Stimulated activated CD4-positive, alpha-beta T cell treated with anti-CD3 and anti-CD28 coated beads, TNF-alpha, amount 100 ng/mL, for 4 hours (primary cell): Measurements from ENCODE around the gene ACSM6.

Experiments used
- DNase-seq, 3 experiments: peaks; one replicate each; pipeline ENCODE4 v3.0.0-alpha.2; 2020; ENCODE audit warnings: low read depth in 3 of 3

Gene ACSM6

DNA sequence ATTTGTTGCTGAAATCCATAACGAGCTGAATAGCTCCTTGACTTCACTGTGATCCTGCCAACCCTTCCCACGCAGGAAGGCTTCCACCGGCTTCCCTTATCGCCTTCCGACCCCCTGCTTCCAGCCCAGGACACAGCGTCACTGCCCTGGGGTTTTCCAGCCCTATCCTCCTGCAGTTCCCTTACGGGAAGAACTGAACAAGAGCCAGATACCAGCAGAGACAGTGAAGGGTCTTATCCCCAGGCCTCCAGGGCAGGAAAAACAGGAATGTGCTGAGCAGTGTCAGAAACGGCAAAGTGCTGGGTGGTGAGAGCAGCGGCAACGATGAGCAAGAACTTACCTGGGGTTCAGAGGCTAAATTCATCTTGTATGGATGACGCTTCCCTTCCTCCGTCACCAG is 74.4 kb downstream of the ACSM6 start:
- no peak for DNase-seq

- no peak for DNase-seq
Measured at GRCh38 chr10:95273393-95274312, 79.6 kb downstream of the ACSM6 start.

DNA sequence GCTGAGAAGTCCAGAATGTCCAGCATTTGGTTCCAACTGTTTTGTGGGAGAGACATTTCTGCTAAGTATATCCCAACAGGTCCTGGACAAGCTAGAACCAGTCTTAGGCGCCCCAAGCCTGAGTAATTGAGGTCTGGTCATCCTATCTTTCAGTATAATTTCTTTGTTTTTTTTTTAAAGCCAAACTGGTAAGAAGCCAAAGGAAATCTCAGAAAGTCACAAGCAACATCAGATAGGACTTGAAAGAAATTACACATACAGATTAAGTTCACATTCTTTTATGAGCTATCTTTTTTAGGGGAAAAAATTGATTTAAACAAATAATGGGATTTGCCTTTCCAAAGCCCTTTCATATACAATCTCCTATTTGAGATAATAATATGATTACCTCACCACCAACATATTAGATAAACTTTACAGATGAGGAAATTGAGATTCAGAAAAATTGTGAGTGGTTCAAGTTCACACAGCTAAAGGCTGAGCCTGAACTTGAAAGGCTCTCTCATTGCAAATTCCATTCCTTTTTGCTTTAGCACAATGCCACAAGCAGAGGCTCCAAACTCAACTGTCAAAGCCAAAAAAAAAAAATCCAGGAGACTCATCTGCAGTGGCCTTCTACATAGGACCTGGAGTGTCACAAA is 81.8 kb downstream of the ACSM6 start:
- no peak for DNase-seq

- no peak for DNase-seq
Measured at GRCh38 chr10:95276367-95277200, 82.5 kb downstream of the ACSM6 start.

DNA sequence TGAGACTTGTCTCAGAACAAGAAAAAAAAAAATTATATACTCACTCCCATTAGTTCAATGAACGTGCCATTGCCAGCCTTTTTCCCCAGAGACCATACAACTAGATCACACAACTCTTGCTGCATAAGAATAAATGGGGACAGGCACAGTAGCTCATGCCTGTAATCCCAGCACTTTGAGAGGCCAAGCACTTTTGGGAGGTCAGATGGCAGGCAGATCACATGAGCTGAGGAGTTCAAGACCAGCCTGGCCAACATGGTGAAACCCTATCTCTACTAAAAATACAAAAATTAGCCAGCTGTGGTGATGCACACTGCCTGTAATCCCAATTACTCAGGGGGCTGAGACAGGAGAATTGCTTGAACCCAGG is 83.1 kb downstream of the ACSM6 start:
- no peak for DNase-seq

DNA sequence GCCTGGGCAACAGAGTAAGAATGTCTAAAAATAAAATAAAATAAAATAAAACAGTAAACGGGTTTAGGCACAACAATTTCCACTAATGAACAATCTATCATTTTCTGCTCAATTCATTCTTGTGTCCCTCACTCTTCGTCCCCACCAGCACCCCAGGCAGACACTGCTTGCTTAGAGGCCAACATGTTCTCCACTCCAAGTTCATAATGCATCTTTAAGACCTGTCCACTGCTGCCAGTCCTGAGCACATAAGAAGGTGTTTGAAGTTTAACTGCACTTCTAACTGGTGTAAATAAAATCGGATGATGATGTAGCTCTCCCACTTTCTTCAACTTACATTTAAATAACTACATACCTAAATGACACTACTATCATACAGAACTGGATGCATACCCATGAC is 83.6 kb downstream of the ACSM6 start:
- DNase-seq, result no peak
